Esophagus muscularis mucosa (tissue), 4 donors: ENCODE results near the gene GLP2R. TPM values are rescaled to one million over a fixed set of nuclear protein-coding genes. Genes with fewer than 3 reads are reported as not detected.

Experiments used
- DNase-seq: peaks from one replicate; pipeline ENCODE4 v3.0.0-alpha.2; 2017; ENCODE audit errors: extremely low spot score
- H3K27ac ChIP-seq, 4 donors: fragments of 200-600 bp; sonication (generic); replicated peaks in 1 of 4; 1 replicate in 3 of 4; 2 replicates in 1 of 4; pipeline ENCODE4 v1.5.1; 2016 to 2019; ENCODE audit warnings: mild to moderate bottlenecking in 1 of 4
- H3K27me3 ChIP-seq, 4 donors: fragments of 200-600 bp; sonication (generic); one replicate each; pipeline versions ENCODE4 v1.5.1 to v1.6.0; 2016 to 2019
- H3K36me3 ChIP-seq, 4 donors: fragments of 200-600 bp; sonication (generic); one replicate each; pipeline ENCODE4 v1.5.1; 2016 to 2019
- H3K4me1 ChIP-seq, 4 donors: fragments of 200-600 bp; sonication (generic); one replicate each; pipeline ENCODE4 v1.5.1; 2016 to 2019
- H3K4me3 ChIP-seq, 4 donors: fragments of 200-600 bp; sonication (generic); 1 replicate in 2 of 4; 2 replicates in 2 of 4; pipeline ENCODE4 v1.5.1; 2016 to 2019; ENCODE audit warnings: mild to moderate bottlenecking in 4 of 4, moderate library complexity in 1 of 4
- H3K9me3 ChIP-seq, 4 donors: fragments of 200-600 bp; sonication (generic); 1 replicate in 3 of 4; 2 replicates in 1 of 4; pipeline ENCODE4 v1.5.1; 2016 to 2019
- CTCF ChIP-seq, 3 experiments: fragments of 200-600 bp in 2 of 3; fragments of 450-650 bp in 1 of 3; sonication (generic) in 2 of 3; IDR thresholded peaks; one replicate each; pipeline ENCODE4 v1.5.1; 2017 to 2019; ENCODE audit warnings: antibody characterized with exemption in 3 of 3, mild to moderate bottlenecking in 2 of 3, moderate library complexity in 1 of 3
- EP300 ChIP-seq: sonication (generic); formaldehyde crosslinking; IDR thresholded peaks from one replicate; pipeline ENCODE4 v1.6.1; 2017; ENCODE audit warnings: antibody characterized with exemption
- POLR2A ChIP-seq: fragments of 450-650 bp; IDR thresholded peaks from one replicate; pipeline ENCODE4 v1.6.1; 2017; ENCODE audit warnings: antibody characterized with exemption, moderate library complexity, mild to moderate bottlenecking, low read depth
- POLR2AphosphoS5 ChIP-seq, 2 donors: sonication (generic); formaldehyde crosslinking; IDR thresholded peaks; one replicate each; pipeline ENCODE4 v1.6.1; 2017; ENCODE audit warnings: antibody characterized with exemption in 2 of 2
- WGBS: methylation state at CpG from one replicate; pipeline ENCODE4 v1.1.5; 2018; 5-methylcytosine and 5-hydroxymethylcytosine counted together
- intact Hi-C: fragments of 100-400 bp; cut with DNase I; formaldehyde crosslinking; loops from one replicate; pipeline ENCODE4 v1.15.1; 2023
- total RNA-seq, 4 donors: library from RNA; depleted of rRNA; stranded (reverse); fragments of >200 nt; gene quantifications; one replicate each; pipeline versions ENCODE4 v1.1.0 to v1.2.1, GENCODE V29; 2016

GLP2R gene
- total RNA-seq, 4 donors from 2014 or later: 9.1 to 16.6 (median 14.6) TPM

GRCh38 chr17:9912121-9913099, 86.7 kb downstream of the GLP2R start:
- no peak overlapping the region for H3K27ac ChIP-seq
- no peak overlapping the region for H3K4me3 ChIP-seq
- intact Hi-C loops: no loop called here
- no peak for DNase-seq
- no peaks in the 10 kb centered on the region for H3K9me3 ChIP-seq
- peaks cover 0 to 16% (median 0%) of the 10 kb centered on the region in 4 donors for H3K27me3 ChIP-seq
- WGBS: 76% methylated on average over 18 of the region's 18 CpGs
- H3K4me1 ChIP-seq: peaks cover 0 to 11% (median 9%) of the 10 kb centered on the region in 4 donors
- H3K36me3 ChIP-seq: peaks cover 0 to 33% (median 22%) of the 10 kb centered on the region in 4 donors
- TF ChIP-seq POLR2AphosphoS5 (IDR thresholded peaks at IDR 0.05) (no peak), CTCF (IDR thresholded peaks at IDR 0.05) (no peak), POLR2A (no peak), EP300 (no peak)

GRCh38 chr17:9913476-9913875, 87.8 kb downstream of the GLP2R start:
- no peak for TF ChIP-seq CTCF (IDR thresholded peaks at IDR 0.05)
- TF ChIP-seq POLR2A: no peak
- no peak for TF ChIP-seq POLR2AphosphoS5 (IDR thresholded peaks at IDR 0.05)
- no peak for TF ChIP-seq EP300
- Histone ChIP-seq H3K9me3 (no peaks in the 10 kb centered on the region), H3K4me1 (peaks cover 0 to 3% (median 2%) of the 10 kb centered on the region in 4 donors), H3K36me3 (peaks cover 0 to 40% (median 32%) of the 10 kb centered on the region in 4 donors), H3K27me3 (peaks cover 0 to 12% (median 0%) of the 10 kb centered on the region in 4 donors), H3K4me3 (no peak overlapping the region), H3K27ac (no peak overlapping the region)
- intact Hi-C loops: no loop called here
- WGBS: 93% methylated on average over 5 of the region's 5 CpGs
- no peak for DNase-seq

GRCh38 chr17:9916108-9916507, 90.4 kb downstream of the GLP2R start:
- no peak for DNase-seq
- intact Hi-C loops: no loop called here

GRCh38 chr17:9917131-9917530, 91.4 kb downstream of the GLP2R start:
- no peaks in the 10 kb centered on the region for H3K9me3 ChIP-seq
- intact Hi-C loops: no loop called here
- H3K36me3 ChIP-seq: peaks cover 0 to 55% (median 45%) of the 10 kb centered on the region in 4 donors
- H3K4me1 ChIP-seq: no peaks in the 10 kb centered on the region
- DNase-seq: no peak
- H3K4me3 ChIP-seq: no peak overlapping the region
- TF ChIP-seq POLR2AphosphoS5 (IDR thresholded peaks at IDR 0.05) (no peak), CTCF (IDR thresholded peaks at IDR 0.05) (no peak), POLR2A (no peak), EP300 (no peak)
- no peak overlapping the region for H3K27ac ChIP-seq
- no peaks in the 10 kb centered on the region for H3K27me3 ChIP-seq
- 73% methylated on average over 13 of the region's 13 CpGs for WGBS

More at GRCh38 chr17:9916108-9916507, 90.4 kb downstream of the GLP2R start:
- no peak for TF ChIP-seq CTCF (IDR thresholded peaks at IDR 0.05)
- TF ChIP-seq POLR2A: no peak
- TF ChIP-seq EP300: no peak
- no peak for TF ChIP-seq POLR2AphosphoS5 (IDR thresholded peaks at IDR 0.05)
- H3K36me3 ChIP-seq: peaks cover 0 to 48% (median 45%) of the 10 kb centered on the region in 4 donors
- H3K27me3 ChIP-seq: no peaks in the 10 kb centered on the region
- H3K4me1 ChIP-seq: no peaks in the 10 kb centered on the region
- no peak overlapping the region for H3K4me3 ChIP-seq
- H3K27ac ChIP-seq: no peak overlapping the region
- 74% methylated on average over 8 of the region's 8 CpGs for WGBS
- no peaks in the 10 kb centered on the region for H3K9me3 ChIP-seq
